Measurements from ENCODE around the gene KCNK3.

KCNK3 gene

GRCh38 chr2:26708457-26708856, 15.9 kb downstream of the KCNK3 start:
- Mint-ChIP-seq H3K4me1 (no peaks in the 10 kb centered on the region), H3K9me3 (no peaks in the 10 kb centered on the region), H3K4me3 (no peak overlapping the region), H3K36me3 (no peaks in the 10 kb centered on the region), H3K27ac (no peak overlapping the region), H3K27me3 (peaks cover 15% of the 10 kb centered on the region)
- CTCF ChIA-PET = no interaction called here
- DNase-seq = no peak

DNA sequence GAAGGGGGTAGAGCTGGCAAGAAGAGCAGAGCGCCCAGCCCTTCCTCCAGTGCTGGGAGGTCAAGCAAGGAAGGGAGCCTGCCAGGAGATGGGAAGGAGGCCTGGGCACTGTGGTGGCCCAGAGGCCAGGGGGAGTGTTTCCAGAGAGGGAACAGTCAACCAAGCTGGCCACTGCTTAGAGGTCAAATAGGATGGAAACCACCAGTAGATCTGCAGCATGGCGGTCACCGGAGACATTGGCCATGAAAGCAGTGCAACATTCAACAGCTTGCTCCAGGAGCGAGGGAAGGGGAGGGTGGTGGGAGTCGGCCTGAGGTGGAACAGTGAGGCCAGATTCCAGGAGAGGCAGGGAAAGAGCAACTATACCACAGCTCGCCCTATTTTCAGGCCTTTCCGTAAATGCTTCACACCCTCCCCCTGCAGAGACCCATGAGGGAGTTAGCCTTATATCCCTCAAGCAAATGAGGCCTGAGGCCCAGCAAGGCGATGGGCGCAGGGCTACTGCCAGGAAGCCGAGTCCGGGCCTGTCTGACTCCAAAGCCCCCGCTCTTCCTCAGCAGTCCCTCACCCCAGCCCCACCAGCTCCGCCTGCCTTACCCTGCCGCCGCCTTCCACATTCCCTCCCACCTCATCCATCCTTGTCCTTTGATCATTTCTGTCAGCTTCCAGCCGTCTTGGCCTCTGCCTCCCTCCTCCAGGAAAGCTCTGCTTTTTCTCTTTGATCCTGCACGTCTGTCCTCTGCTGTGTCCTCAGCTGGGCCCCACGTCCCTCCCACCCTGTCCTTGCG, 17.0 kb downstream of the KCNK3 start:
- no peak overlapping the region for H3K4me3 Mint-ChIP-seq
- no peaks in the 10 kb centered on the region for H3K9me3 Mint-ChIP-seq
- peaks cover 8% of the 10 kb centered on the region for H3K27me3 Mint-ChIP-seq
- no peak overlapping the region for H3K27ac Mint-ChIP-seq
- no peak for DNase-seq
- CTCF ChIA-PET = no interaction called here
- no peaks in the 10 kb centered on the region for H3K36me3 Mint-ChIP-seq
- H3K4me1 Mint-ChIP-seq = no peaks in the 10 kb centered on the region

DNA sequence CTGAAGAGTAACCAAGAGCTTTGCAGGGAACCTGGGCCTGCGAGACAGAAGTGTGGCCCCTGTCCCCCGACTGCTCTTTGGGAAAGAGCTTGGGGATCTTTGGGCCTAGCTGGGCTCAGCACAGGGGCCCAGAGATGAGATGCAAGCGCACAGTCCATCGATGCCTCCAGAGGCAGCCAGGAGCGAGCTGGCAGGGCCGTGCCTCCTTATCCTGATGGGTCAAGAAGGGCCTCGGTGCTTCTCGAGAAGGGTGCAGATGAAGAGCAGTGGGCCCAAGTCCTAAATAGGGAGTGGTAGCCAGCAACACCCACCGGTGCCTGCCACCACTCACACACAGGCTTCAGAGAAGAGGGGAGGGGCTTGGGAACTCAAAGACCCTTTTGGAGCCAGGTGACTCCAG, 17.6 kb downstream of the KCNK3 start:
- H3K9me3 Mint-ChIP-seq = no peaks in the 10 kb centered on the region
- no peaks in the 10 kb centered on the region for H3K4me1 Mint-ChIP-seq
- H3K27ac Mint-ChIP-seq = no peak overlapping the region
- H3K27me3 Mint-ChIP-seq = peaks cover 8% of the 10 kb centered on the region
- CTCF ChIA-PET = no interaction called here
- DNase-seq = no peak
- H3K4me3 Mint-ChIP-seq = no peak overlapping the region
- H3K36me3 Mint-ChIP-seq = no peaks in the 10 kb centered on the region

DNA sequence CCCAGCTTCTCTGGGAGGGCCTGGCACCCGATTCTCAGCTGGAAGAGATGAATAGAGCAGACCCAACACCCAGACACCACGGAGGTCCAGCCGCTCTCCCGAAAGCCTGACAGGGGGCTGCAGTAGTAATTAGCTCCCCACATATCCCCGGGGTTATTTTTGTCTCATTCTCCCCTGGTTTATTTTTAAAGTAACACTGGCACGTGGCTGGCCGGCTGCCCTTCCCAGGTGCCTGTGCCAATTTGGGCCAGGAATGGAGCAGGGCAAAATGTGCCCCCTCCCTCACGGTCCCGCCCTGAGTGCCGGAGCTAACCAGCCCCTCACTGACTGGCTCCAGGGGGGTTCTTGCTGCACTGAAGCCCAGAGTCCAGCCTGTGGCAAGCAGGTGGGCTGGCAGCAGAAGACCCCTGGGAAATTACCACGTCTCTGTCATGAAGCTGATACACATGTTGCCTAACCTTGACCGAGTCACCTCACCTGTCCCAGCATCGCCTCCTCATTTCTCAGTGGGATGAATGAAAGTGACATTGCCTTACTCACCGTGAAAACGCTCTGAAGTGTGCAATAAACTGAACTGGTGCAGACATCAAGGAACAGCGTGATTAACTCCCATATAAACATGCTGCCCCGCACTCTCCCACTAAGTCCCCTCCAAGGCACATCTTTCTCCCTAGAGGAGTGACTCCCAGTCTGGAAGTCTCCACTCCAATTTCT, 18.4 kb downstream of the KCNK3 start:
- no peak for DNase-seq
- no peak overlapping the region for H3K4me3 Mint-ChIP-seq
- H3K36me3 Mint-ChIP-seq = no peaks in the 10 kb centered on the region
- no peak overlapping the region for H3K27ac Mint-ChIP-seq
- CTCF ChIA-PET = no interaction called here
- H3K4me1 Mint-ChIP-seq = no peaks in the 10 kb centered on the region
- no peaks in the 10 kb centered on the region for H3K9me3 Mint-ChIP-seq
- H3K27me3 Mint-ChIP-seq = peaks cover 4% of the 10 kb centered on the region

DNA sequence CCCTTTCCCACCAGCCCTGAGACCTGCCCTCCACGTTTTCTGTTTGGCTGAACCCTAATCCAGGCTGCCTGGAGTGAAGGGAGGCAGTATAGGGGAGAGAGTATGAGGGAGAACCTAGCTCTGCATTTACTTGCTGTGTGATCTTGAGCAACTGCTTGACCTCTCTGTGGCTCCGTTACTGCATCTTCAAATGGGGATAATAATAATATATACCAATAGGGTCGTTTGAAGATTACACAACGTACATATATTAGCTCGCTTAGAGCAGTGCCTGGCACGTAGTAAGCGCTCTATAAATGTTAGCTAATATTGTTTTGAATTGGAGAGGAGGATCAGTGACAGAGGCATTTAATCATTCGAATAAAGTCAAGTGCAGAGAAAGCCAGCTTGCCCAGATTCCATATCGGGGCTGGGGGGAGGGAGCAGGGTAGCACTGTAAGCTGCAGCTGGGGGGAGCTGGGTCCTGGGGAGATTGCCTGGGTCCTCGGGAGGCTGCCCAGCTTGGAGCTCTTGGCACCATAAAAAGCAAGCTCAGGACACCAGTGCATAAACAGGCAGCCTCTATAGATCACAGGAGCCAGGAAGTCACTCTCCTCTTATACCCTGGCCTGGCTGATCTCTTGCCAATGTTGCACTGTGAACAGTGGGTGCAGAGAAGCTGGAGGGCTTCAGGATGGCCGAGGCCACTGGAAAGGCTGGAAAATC, 19.1 kb downstream of the KCNK3 start:
- H3K4me1 Mint-ChIP-seq = no peaks in the 10 kb centered on the region
- no peaks in the 10 kb centered on the region for H3K36me3 Mint-ChIP-seq

GRCh38 chr2:26712486-26713465, 20.3 kb downstream of the KCNK3 start:
- no peaks in the 10 kb centered on the region for H3K4me1 Mint-ChIP-seq
- DNase-seq = no peak
- no peaks in the 10 kb centered on the region for H3K36me3 Mint-ChIP-seq
- CTCF ChIA-PET = no interaction called here
- no peaks in the 10 kb centered on the region for H3K9me3 Mint-ChIP-seq
- no peak overlapping the region for H3K27ac Mint-ChIP-seq
- H3K4me3 Mint-ChIP-seq = no peak overlapping the region
- peaks cover 7% of the 10 kb centered on the region for H3K27me3 Mint-ChIP-seq

More for the DNA sequence above, 19.1 kb downstream of the KCNK3 start:
- no peak overlapping the region for H3K4me3 Mint-ChIP-seq
- CTCF ChIA-PET = no interaction called here
- no peak for DNase-seq
- H3K9me3 Mint-ChIP-seq = no peaks in the 10 kb centered on the region
- H3K27me3 Mint-ChIP-seq = peaks cover 4% of the 10 kb centered on the region
- H3K27ac Mint-ChIP-seq = no peak overlapping the region

- no peak for DNase-seq
- H3K27ac Mint-ChIP-seq = no peak overlapping the region
- H3K9me3 Mint-ChIP-seq = no peaks in the 10 kb centered on the region
- H3K27me3 Mint-ChIP-seq = peaks cover 7% of the 10 kb centered on the region
- no peak overlapping the region for H3K4me3 Mint-ChIP-seq
- CTCF ChIA-PET = no interaction called here
- H3K36me3 Mint-ChIP-seq = no peaks in the 10 kb centered on the region
- H3K4me1 Mint-ChIP-seq = no peaks in the 10 kb centered on the region
Measured at GRCh38 chr2:26715528-26716270, 23.2 kb downstream of the KCNK3 start.

- no peaks in the 10 kb centered on the region for H3K4me1 Mint-ChIP-seq
- H3K27ac Mint-ChIP-seq = no peak overlapping the region
- no peaks in the 10 kb centered on the region for H3K36me3 Mint-ChIP-seq
- no peak overlapping the region for H3K4me3 Mint-ChIP-seq
- peaks cover 7% of the 10 kb centered on the region for H3K27me3 Mint-ChIP-seq
- CTCF ChIA-PET = no interaction called here
- no peaks in the 10 kb centered on the region for H3K9me3 Mint-ChIP-seq
- no peak for DNase-seq
Measured at GRCh38 chr2:26716340-26716739, 23.8 kb downstream of the KCNK3 start.

- no peaks in the 10 kb centered on the region for H3K36me3 Mint-ChIP-seq
- no peak for DNase-seq
- H3K4me3 Mint-ChIP-seq = no peak overlapping the region
- no peaks in the 10 kb centered on the region for H3K4me1 Mint-ChIP-seq
- CTCF ChIA-PET = no interaction called here
- no peaks in the 10 kb centered on the region for H3K9me3 Mint-ChIP-seq
- H3K27me3 Mint-ChIP-seq = peaks cover 10% of the 10 kb centered on the region
- H3K27ac Mint-ChIP-seq = no peak overlapping the region
Measured at GRCh38 chr2:26716769-26717168, 24.2 kb downstream of the KCNK3 start.

- CTCF ChIA-PET = no interaction called here
- DNase-seq = no peak
- Mint-ChIP-seq H3K9me3 (no peaks in the 10 kb centered on the region), H3K27ac (no peak overlapping the region), H3K4me3 (no peak overlapping the region), H3K36me3 (no peaks in the 10 kb centered on the region), H3K4me1 (no peaks in the 10 kb centered on the region), H3K27me3 (peaks cover 7% of the 10 kb centered on the region)
Measured at GRCh38 chr2:26717362-26717761, 24.8 kb downstream of the KCNK3 start.

GRCh38 chr2:26718949-26719686, 26.6 kb downstream of the KCNK3 start:
- Mint-ChIP-seq H3K36me3 (no peaks in the 10 kb centered on the region), H3K9me3 (no peaks in the 10 kb centered on the region), H3K4me3 (no peak overlapping the region), H3K27me3 (peaks cover 7% of the 10 kb centered on the region), H3K27ac (no peak overlapping the region), H3K4me1 (no peaks in the 10 kb centered on the region)
- CTCF ChIA-PET = no interaction called here
- no peak for DNase-seq

GRCh38 chr2:26720322-26721114, 28.0 kb downstream of the KCNK3 start:
- Mint-ChIP-seq H3K4me1 (no peaks in the 10 kb centered on the region), H3K36me3 (no peaks in the 10 kb centered on the region), H3K27me3 (peaks cover 7% of the 10 kb centered on the region), H3K4me3 (no peak overlapping the region), H3K27ac (no peak overlapping the region), H3K9me3 (no peaks in the 10 kb centered on the region)
- DNase-seq = no peak
- CTCF ChIA-PET = interaction anchor here (0.9 kb wide), 1 partner anchor 23 kb away, joined by 3 read pairs; no protein-coding TSS in a partner anchor

All from activated naive CD4-positive, alpha-beta T cell treated with anti-CD3 and anti-CD28 coated beads, Interleukin-2, amount 10 ng/mL, durations not matched to agents 7 days and 5 days (primary cell).